Osteocyte (in vitro differentiated cells): ENCODE measurements around the gene LGR6. TPM values are rescaled to one million over a fixed set of nuclear protein-coding genes. Genes with fewer than 3 reads are reported as not detected.
"Not testable (repeated sequence)": the region's sequence is repeated elsewhere in the genome, so short reads cannot be mapped to it uniquely, and the experiment has no call there.

Experiments used
- DNase-seq: peaks from one replicate; pipeline ENCODE4 v3.0.0; 2021; ENCODE audit warnings: mixed read lengths; ENCODE audit not compliant: unreplicated experiment; ENCODE audit errors: extremely low spot score
- H3K27ac Mint-ChIP-seq: one replicate; pipeline ENCODE4 v1.8.0; 2021; ENCODE audit warnings: mild to moderate bottlenecking, mixed read lengths; ENCODE audit not compliant: unreplicated experiment
- H3K27me3 Mint-ChIP-seq: one replicate; pipeline ENCODE4 v1.8.0; 2021; ENCODE audit warnings: mixed read lengths; ENCODE audit not compliant: unreplicated experiment
- H3K36me3 Mint-ChIP-seq: one replicate; pipeline ENCODE4 v1.8.0; 2021; ENCODE audit warnings: mixed read lengths; ENCODE audit not compliant: unreplicated experiment
- H3K4me1 Mint-ChIP-seq: one replicate; pipeline ENCODE4 v1.8.0; 2021; ENCODE audit warnings: mixed read lengths; ENCODE audit not compliant: unreplicated experiment
- H3K4me3 Mint-ChIP-seq: one replicate; pipeline ENCODE4 v1.8.0; 2021; ENCODE audit warnings: mild to moderate bottlenecking, moderate library complexity, mixed read lengths; ENCODE audit not compliant: unreplicated experiment
- H3K9me3 Mint-ChIP-seq: one replicate; pipeline ENCODE4 v1.8.0; 2021; ENCODE audit warnings: mixed read lengths; ENCODE audit not compliant: unreplicated experiment
- CTCF ChIP-seq: fragments of 200-600 bp; sonication (generic); IDR thresholded peaks from 2 replicates; pipeline ENCODE4 v1.5.0; 2021; ENCODE audit warnings: antibody characterized with exemption, mild to moderate bottlenecking, moderate library complexity
- total RNA-seq: library from RNA; stranded (reverse); gene quantifications from 2 replicates; pipeline ENCODE4 v1.2.1, GENCODE V29; 2021

Gene LGR6
- total RNA-seq, 1 donor from 2014 or later, result 9.9 TPM

DNA sequence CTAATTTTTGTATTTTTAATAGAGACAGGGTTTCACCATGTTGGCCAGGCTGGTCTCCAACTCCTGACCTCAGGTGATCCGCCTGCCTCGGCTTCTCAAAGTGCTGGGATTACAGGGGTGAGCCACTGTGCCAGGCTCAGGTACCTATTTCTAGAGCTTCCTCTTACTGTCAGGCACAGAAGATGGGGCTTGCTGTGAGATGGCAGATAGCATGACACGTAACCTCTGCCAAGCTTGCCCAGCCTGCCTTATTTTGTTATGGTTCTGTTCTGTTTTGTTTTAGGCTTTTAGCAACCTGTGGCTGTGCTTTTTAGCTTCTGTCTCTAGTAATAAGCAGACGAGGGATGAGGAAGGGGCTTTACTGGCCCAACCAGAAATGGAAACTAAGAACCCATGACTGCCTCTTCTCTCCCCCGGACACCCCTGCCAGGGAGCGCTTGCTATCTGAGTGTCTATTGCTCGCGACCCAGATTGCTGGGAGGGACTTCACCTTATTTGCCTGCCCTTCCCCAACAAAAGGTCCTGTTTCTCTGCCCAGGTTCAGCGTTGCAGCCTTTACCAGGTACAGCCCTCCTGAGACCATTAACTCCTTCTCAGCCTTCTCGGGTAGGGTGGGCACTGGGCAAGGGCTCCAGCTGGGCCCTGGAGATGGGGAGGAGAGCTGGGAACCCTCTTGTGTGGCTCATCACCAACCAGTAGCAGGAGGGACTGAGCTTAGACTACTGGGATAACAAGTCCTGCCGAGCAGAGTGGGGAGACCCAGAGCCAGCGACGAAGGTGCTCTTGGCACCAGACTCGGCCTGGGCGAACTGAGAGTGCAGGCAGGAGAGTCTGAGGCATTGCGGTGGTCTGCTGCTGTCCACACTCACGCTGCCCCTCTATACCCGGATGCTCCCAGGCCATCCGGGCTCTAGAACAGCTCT is 13.5 kb upstream of the LGR6 start:
- no peaks in the 10 kb centered on the region for H3K36me3 Mint-ChIP-seq
- H3K27me3 Mint-ChIP-seq, result peaks cover 18% of the 10 kb centered on the region
- no peak for DNase-seq
- no peak overlapping the region for H3K27ac Mint-ChIP-seq
- TF ChIP-seq CTCF, result no peak
- no peak overlapping the region for H3K4me3 Mint-ChIP-seq
- no peaks in the 10 kb centered on the region for H3K9me3 Mint-ChIP-seq
- peaks cover 6% of the 10 kb centered on the region for H3K4me1 Mint-ChIP-seq

- not testable (repeated sequence) for H3K27ac Mint-ChIP-seq, H3K36me3 Mint-ChIP-seq, H3K9me3 Mint-ChIP-seq, H3K4me1 Mint-ChIP-seq, DNase-seq, H3K4me3 Mint-ChIP-seq
- peaks cover 18% of the 10 kb centered on the region for H3K27me3 Mint-ChIP-seq
These were observed 12.9 kb upstream of the LGR6 start for GRCh38 chr1:202180751-202181139.

DNA sequence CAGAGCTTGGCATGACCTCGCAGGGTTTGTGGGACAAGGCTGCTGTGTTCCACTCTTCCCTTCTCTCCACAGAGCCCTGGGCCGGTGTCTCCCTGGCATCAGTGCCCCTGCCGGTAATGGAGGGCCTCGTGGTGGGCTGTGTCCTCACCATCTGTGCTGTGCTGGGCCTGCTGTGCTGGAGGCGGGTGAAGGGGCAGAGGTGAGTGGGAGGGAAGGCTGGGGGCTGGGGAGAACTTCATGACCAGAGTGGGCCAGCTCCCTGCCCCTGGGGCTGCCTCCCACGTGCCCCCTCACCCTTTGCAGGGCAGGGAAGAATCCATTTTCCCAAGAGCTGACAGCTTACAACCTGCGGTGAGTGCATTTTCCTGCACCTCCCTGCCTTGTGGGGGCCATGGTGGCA is 12.0 kb upstream of the LGR6 start:
- H3K36me3 Mint-ChIP-seq, result no peaks in the 10 kb centered on the region
- H3K27ac Mint-ChIP-seq, result no peak overlapping the region
- peaks cover 18% of the 10 kb centered on the region for H3K27me3 Mint-ChIP-seq
- TF ChIP-seq CTCF, result no peak
- H3K4me1 Mint-ChIP-seq, result peaks cover 7% of the 10 kb centered on the region
- H3K9me3 Mint-ChIP-seq, result no peaks in the 10 kb centered on the region
- no peak overlapping the region for H3K4me3 Mint-ChIP-seq
- no peak for DNase-seq

GRCh38 chr1:202182040-202182877 is 11.3 kb upstream of the LGR6 start:
- H3K27ac Mint-ChIP-seq, result no peak overlapping the region
- H3K36me3 Mint-ChIP-seq, result no peaks in the 10 kb centered on the region
- no peak overlapping the region for H3K4me3 Mint-ChIP-seq
- no peaks in the 10 kb centered on the region for H3K9me3 Mint-ChIP-seq
- no peak for TF ChIP-seq CTCF
- no peak for DNase-seq
- H3K27me3 Mint-ChIP-seq, result peaks cover 18% of the 10 kb centered on the region
- H3K4me1 Mint-ChIP-seq, result peaks cover 7% of the 10 kb centered on the region

DNA sequence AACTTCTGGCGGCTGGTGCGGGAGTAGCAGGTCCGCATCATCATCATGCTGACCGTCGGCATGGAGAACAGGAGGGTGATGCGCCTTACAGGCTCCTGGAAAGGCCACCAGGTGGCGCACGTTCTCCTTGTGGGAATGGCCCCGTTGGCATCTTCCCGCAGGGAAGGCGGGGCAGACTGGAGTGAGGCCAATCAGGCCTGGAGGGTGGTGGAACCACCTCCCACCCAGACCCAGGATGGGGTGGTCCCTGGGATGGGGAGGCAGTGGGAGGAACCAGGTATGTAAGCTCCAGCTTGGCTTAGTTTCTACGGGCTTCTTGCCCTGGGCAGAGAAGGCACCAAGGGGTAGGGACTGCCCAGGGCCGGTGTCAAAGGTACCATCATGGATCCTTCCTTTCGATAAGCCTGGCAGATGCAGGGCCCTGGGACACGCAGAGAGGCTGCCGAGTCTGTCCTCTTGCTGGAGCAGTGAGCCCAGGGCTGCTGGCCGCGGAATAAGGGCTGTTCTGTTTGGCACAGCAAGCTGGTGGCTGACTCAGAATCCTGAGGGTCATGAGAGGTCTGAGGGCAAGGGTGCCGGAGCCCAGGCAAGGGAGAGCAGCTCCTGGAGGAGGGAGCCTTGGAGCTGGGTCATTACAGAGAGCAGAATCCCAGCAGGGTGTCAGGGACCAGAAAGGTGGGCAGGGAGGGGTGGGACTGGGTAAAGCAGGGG is 8.7 kb upstream of the LGR6 start:
- Mint-ChIP-seq H3K27ac (no peak overlapping the region), H3K4me1 (peaks cover 7% of the 10 kb centered on the region), H3K4me3 (no peak overlapping the region), H3K9me3 (no peaks in the 10 kb centered on the region), H3K36me3 (no peaks in the 10 kb centered on the region), H3K27me3 (peaks cover 8% of the 10 kb centered on the region)
- DNase-seq, result peak; percentile 94
- TF ChIP-seq CTCF, result peak; percentile 91
